K562 (cell line): Measurements from ENCODE around the gene SLC7A4. TPM values are rescaled to one million over a fixed set of nuclear protein-coding genes. Genes with fewer than 3 reads are reported as not detected.

ENCODE experiments used
- ATF1 ChIP-seq, 2 experiments: fragments of 450-650 bp in 1 of 2; IDR thresholded peaks; 2 replicates each; pipeline ENCODE4 v1.6.1; 2016; ENCODE audit warnings: missing compliant biosample characterization in 1 of 2, missing genetic modification characterization in 1 of 2
- FOSL1 ChIP-seq: fragments of 200-800 bp; sonication (Bioruptor generic); conservative IDR thresholded peaks from 2 replicates; pipeline ENCODE4 v1.6.1; 2016; ENCODE audit warnings: missing genetic modification characterization, missing compliant biosample characterization
- FUS ChIP-seq: fragments of 200-400 bp; formaldehyde crosslinking; optimal IDR thresholded peaks from 2 replicates; pipeline ENCODE3; 2017; ENCODE audit warnings: low read depth, low read length
- KAT7 ChIP-seq: sonication (generic); formaldehyde crosslinking; IDR thresholded peaks from 2 replicates; pipeline ENCODE4 v1.8.0; 2022; ENCODE audit warnings: missing genetic modification reagents, mild to moderate bottlenecking, borderline replicate concordance
- L3MBTL2 ChIP-seq: fragments of 450-650 bp; IDR thresholded peaks from 2 replicates; pipeline ENCODE4 v1.6.1; 2016; ENCODE audit warnings: mild to moderate bottlenecking, moderate library complexity
- MEIS2 ChIP-seq: fragments of 450-650 bp; IDR thresholded peaks from 2 replicates; pipeline ENCODE4 v1.6.1; 2014; ENCODE audit warnings: mild to moderate bottlenecking; ENCODE audit not compliant: partially characterized antibody
- NCOA4 ChIP-seq: fragments of 450-650 bp; IDR thresholded peaks from 2 replicates; pipeline ENCODE4 v1.6.1; 2018; ENCODE audit warnings: mild to moderate bottlenecking; ENCODE audit not compliant: partially characterized antibody
- NFYB ChIP-seq: IDR thresholded peaks from 2 replicates; pipeline ENCODE4 v1.6.1; 2011; ENCODE audit warnings: mild to moderate bottlenecking, moderate library complexity; ENCODE audit not compliant: insufficient read length; ENCODE audit errors: extremely low read depth
- PURB ChIP-seq: sonication (generic); formaldehyde crosslinking; IDR thresholded peaks from 2 replicates; pipeline ENCODE4 v1.9.0; 2021; ENCODE audit warnings: low read depth, mild to moderate bottlenecking, missing genetic modification reagents
- RCOR1 ChIP-seq, 2 experiments: IDR thresholded peaks; 2 replicates each; pipeline ENCODE4 v1.6.1; 2012; ENCODE audit warnings: low read depth in 2 of 2, low read length in 2 of 2, borderline replicate concordance in 1 of 2, improper control_type of control experiment in 1 of 2
- RNF219 ChIP-seq: fragments of 250-450 bp; sonication (Bioruptor Pico); IDR thresholded peaks from 2 replicates; pipeline ENCODE4 v1.5.0; 2022; ENCODE audit warnings: mild to moderate bottlenecking
- SIX5 ChIP-seq, 2 experiments: IDR thresholded peaks; 2 replicates each; pipeline ENCODE4 v1.6.1; 2011; ENCODE audit warnings: low read length in 2 of 2, borderline replicate concordance in 1 of 2, low read depth in 1 of 2, mild to moderate bottlenecking in 1 of 2, moderate library complexity in 1 of 2; ENCODE audit not compliant: insufficient read depth in 1 of 2
- SPI1 ChIP-seq: IDR thresholded peaks from 2 replicates; pipeline ENCODE4 v1.6.1; 2011; ENCODE audit warnings: low read depth, low read length, control low read depth, borderline replicate concordance
- TCF15 ChIP-seq: fragments of 250-450 bp; sonication (Bioruptor Pico); IDR thresholded peaks from 2 replicates; pipeline ENCODE4 v1.8.0; 2022; ENCODE audit warnings: moderate library complexity, mild to moderate bottlenecking, inconsistent platforms
- ZHX1 ChIP-seq: fragments of 150-350 bp; conservative IDR thresholded peaks from 2 replicates; pipeline ENCODE4 v1.6.1; 2014; ENCODE audit warnings: low read length
- ZNF445 ChIP-seq: fragments of 250-450 bp; sonication (Bioruptor Pico); IDR thresholded peaks from 2 replicates; pipeline ENCODE4 v1.4.0; 2020; ENCODE audit warnings: low read depth, mild to moderate bottlenecking, moderate library complexity
- ZNF696 ChIP-seq: fragments of 250-450 bp; sonication (Bioruptor Pico); conservative IDR thresholded peaks from 2 replicates; pipeline ENCODE4 v1.4.0; 2020; ENCODE audit warnings: mild to moderate bottlenecking, moderate library complexity
- polyA plus RNA-seq, 8 experiments: library from polyadenylated mRNA; depleted of rRNA in 4 of 8; stranded (reverse) in 5 of 8; unstranded in 3 of 8; fragments of >200 nt; fragmentation: Nextera tagmentation in 2 of 8; fragmentation: Illumina TruSeq in 1 of 8; extraction: Ambion mirVana in 2 of 8; extraction: Trizol in 1 of 8; gene quantifications; 2 replicates each; pipeline versions ENCODE4 v1.2.1 to v1.2.3, GENCODE V29; 2011 to 2014; ENCODE audit warnings: inconsistent platforms in 1 of 8, missing spikeins in 1 of 8
- total RNA-seq, 7 experiments: library from RNA; depleted of rRNA in 6 of 7; stranded (reverse); fragments of >200 nt in 6 of 7; fragmentation: Illumina TruSeq in 2 of 7; extraction: Trizol in 2 of 7; gene quantifications; 2 replicates each; pipeline versions ENCODE4 v1.2.1 to v1.2.3, GENCODE V29; 2011 to 2021; ENCODE audit warnings: low replicate concordance in 1 of 7

SLC7A4 gene
- total and polyA plus RNA-seq, 9 of the 15 experiments (the other 6 are each of a cell fraction or from before 2014, with no cell fraction given), result not detected

GRCh38 chr22:21070690-21071615 lies 38.6 kb upstream of the SLC7A4 start (continued):
- TF ChIP-seq RNF219 (CRISPR knock-in tag), result no peak
- no peak for TF ChIP-seq FOSL1
- no peak for TF ChIP-seq RCOR1 (IDR thresholded peaks at IDR 0.05; ENCODE audit: borderline replicate concordance in 1 of 2, low read depth in 2 of 2, low read length in 2 of 2)
- TF ChIP-seq L3MBTL2, result no peak
- TF ChIP-seq ATF1 (CRISPR knock-in tag; IDR thresholded peaks at IDR 0.05), result peak; percentile 22; the same call in 1 of the 2 replicates
- TF ChIP-seq ATF1 (tag; IDR thresholded peaks at IDR 0.05), result no peak
- no peak for TF ChIP-seq TCF15 (CRISPR knock-in tag)
- TF ChIP-seq ZHX1, result no peak
- TF ChIP-seq ZNF696, result no peak
- TF ChIP-seq NCOA4, result no peak
- no peak for TF ChIP-seq NFYB
- no peak for TF ChIP-seq ZNF445 (CRISPR knock-in tag)
- no peak for TF ChIP-seq SPI1
- no peak for TF ChIP-seq KAT7 (CRISPR knock-in tag)
- no peak for TF ChIP-seq FUS
- no peak for TF ChIP-seq MEIS2
- no peak for TF ChIP-seq SIX5 (IDR thresholded peaks at IDR 0.05; ENCODE audit: borderline replicate concordance in 1 of 2, insufficient read depth in 1 of 2, low read depth in 1 of 2, low read length in 2 of 2)
- 0 out of 2 replicates have a peak, but pooled peaks have one; percentile 26 for TF ChIP-seq PURB (CRISPR knock-in tag)
